Heart left ventricle (tissue), 16 donors: ENCODE measurements around the gene TRAF3. TPM values are rescaled to one million over a fixed set of nuclear protein-coding genes. Genes with fewer than 3 reads are reported as not detected.
"Not testable (repeated sequence)": the region's sequence is repeated elsewhere in the genome, so short reads cannot be mapped to it uniquely, and the experiment has no call there.

Experiments used
- ATAC-seq, 4 donors: fragments of 200-7000 bp; cut with Tn5 transposase; one replicate each; pipeline ENCODE4 v1.9.1; 2020 to 2022; ENCODE audit warnings: moderate library complexity in 4 of 4, mild to moderate bottlenecking in 3 of 4, moderate number of reproducible peaks in 1 of 4
- DNase-seq, 5 donors: peaks; one replicate each; pipeline ENCODE4 v3.0.0-alpha.2; 2020
- H3K27ac ChIP-seq, 12 donors: fragments of 200-600 bp; sonication (generic) in 4 of 12; one replicate each; pipeline versions ENCODE4 v1.5.0 to v1.8.0; 2016 to 2022; ENCODE audit warnings: mild to moderate bottlenecking in 2 of 12
- H3K27me3 ChIP-seq, 9 donors: fragments of 200-600 bp; sonication (generic) in 2 of 9; one replicate each; pipeline versions ENCODE4 v1.5.1 to v1.8.0; 2016 to 2022; ENCODE audit warnings: mild to moderate bottlenecking in 3 of 9
- H3K36me3 ChIP-seq, 9 donors: fragments of 200-600 bp; sonication (generic) in 2 of 9; one replicate each; pipeline versions ENCODE4 v1.5.0 to v1.8.0; 2018 to 2022; ENCODE audit warnings: mild to moderate bottlenecking in 2 of 9
- H3K4me1 ChIP-seq, 12 donors: fragments of 200-600 bp; sonication (generic) in 4 of 12; one replicate each; pipeline versions ENCODE4 v1.5.0 to v1.8.0; 2016 to 2022; ENCODE audit warnings: mild to moderate bottlenecking in 3 of 12
- H3K4me3 ChIP-seq, 12 donors: fragments of 200-600 bp; sonication (generic) in 4 of 12; one replicate each; pipeline versions ENCODE4 v1.5.0 to v1.8.0; 2017 to 2022; ENCODE audit warnings: mild to moderate bottlenecking in 9 of 12, moderate library complexity in 4 of 12
- H3K9me3 ChIP-seq, 12 donors: fragments of 200-600 bp; sonication (generic) in 4 of 12; one replicate each; pipeline versions ENCODE4 v1.5.0 to v1.8.0; 2016 to 2022; ENCODE audit warnings: mild to moderate bottlenecking in 1 of 12
- CTCF ChIP-seq, 12 donors: fragments of 200-600 bp; sonication (generic) in 4 of 12; IDR thresholded peaks; one replicate each; pipeline versions ENCODE4 v1.5.0 to v1.8.0; 2018 to 2022; ENCODE audit warnings: antibody characterized with exemption in 12 of 12, mild to moderate bottlenecking in 5 of 12
- POLR2A ChIP-seq, 2 donors: fragments of 450-650 bp; IDR thresholded peaks; one replicate each; pipeline ENCODE4 v1.6.1; 2017; ENCODE audit warnings: antibody characterized with exemption in 2 of 2, mild to moderate bottlenecking in 2 of 2, moderate library complexity in 2 of 2
- WGBS, 4 donors: extraction: QIAGEN DNeasy Blood & Tissue Kit in 2 of 4; methylation state at CpG; one replicate each; pipeline versions ENCODE4 v1.1.5 to v1.1.7; 2013 to 2018; 5-methylcytosine and 5-hydroxymethylcytosine counted together
- intact Hi-C, 10 donors: fragments of 100-400 bp; cut with DNase I; formaldehyde crosslinking; loops; one replicate each; pipeline versions ENCODE4 v1.11.1 to v1.14.2; 2022
- polyA plus RNA-seq, 2 donors: library from polyadenylated mRNA; stranded (reverse); fragments of 200-250 nt; gene quantifications; one replicate each; pipeline ENCODE4 v1.2.3, GENCODE V29; 2013
- total RNA-seq, 9 donors: library from RNA; depleted of rRNA in 2 of 9; stranded (reverse); fragments of >200 nt in 2 of 9; fragmentation: NEBNext Ultra II Directional in 3 of 9; extraction: Animal tissue kit (Norgen Biotek cat#: 25700) in 3 of 9; gene quantifications; one replicate each; pipeline versions ENCODE4 v1.1.0 to v1.2.4, GENCODE V29; 2016 to 2023
- donor health status: ischemic (EF 13 %, LVEDD 7.1; RV severe dilation, severe dysfunction).
- donor health status: healthy with polysubstance abuse.
- donor health status: DM: no; HTN: yes; CAD: no.
- donor health status: DM: no; HTN: no; CAD: no.
- donor health status: ischemic (EF 25% LVEDD 6.9; RV normal size, moderate dysfunction).
- donor health status: ischemic (EF 25% LVEDD 5.7; RV mildly dilated, moderate dysfunction).
- donor health status: healthy.
- donor health status: DM: yes; HTN: yes; CAD: no.
- donor health status: ischemic (EF 35%, LVEDD 5.7; RV mildly dilated, moderate dysfunction).
- donor health status: nonischemic (EF 11% LVEDD 7.7; RV severe dilation, severe dysfunction).
- donor health status: DM: yes; HTN: yes; CAD: no.
- donor health status: PGD.
- donor health status: ischemic (EF 29% LVEDD 5.4; RV normal size, mild dysfunction).
- donor health status: nonischemic (EF 23%, LVEDD 6.1; RV moderate dilation, normal function).

The TRAF3 gene
- total and polyA plus RNA-seq, 11 donors, result 1.6 to 20.6 (median 10.6) TPM

GRCh38 chr14:102875652-102876051 lies 98.4 kb downstream of the TRAF3 start:
- no peak for ATAC-seq
- no peaks in the 10 kb centered on the region for H3K9me3 ChIP-seq
- intact Hi-C loops, result no loop called here
- no peak overlapping the region for H3K27ac ChIP-seq
- no peak overlapping the region for H3K4me3 ChIP-seq
- WGBS, 4 donors, result 80 to 88% (median 85%) methylated on average over 2 of the region's 2 CpGs
- no peak for DNase-seq
- TF ChIP-seq CTCF (IDR thresholded peaks at IDR 0.05), result no peak
- TF ChIP-seq POLR2A (IDR thresholded peaks at IDR 0.05), result no peak
- peaks cover 0 to 12% (median 5%) of the 10 kb centered on the region in 12 donors for H3K4me1 ChIP-seq
- H3K36me3 ChIP-seq, result peaks cover 0 to 78% (median 42%) of the 10 kb centered on the region in 9 donors
- no peaks in the 10 kb centered on the region for H3K27me3 ChIP-seq

GRCh38 chr14:102877511-102877910 lies 100.3 kb downstream of the TRAF3 start:
- peaks cover 0 to 77% (median 32%) of the 10 kb centered on the region in 9 donors for H3K36me3 ChIP-seq
- ATAC-seq, result not testable (repeated sequence)
- WGBS, 4 donors, result 96 to 98% (median 97%) methylated on average over 10 of the region's 10 CpGs

GRCh38 chr14:102878174-102878969 lies 101.1 kb downstream of the TRAF3 start:
- H3K27ac ChIP-seq, result no peak overlapping the region
- H3K4me3 ChIP-seq, result no peak overlapping the region
- TF ChIP-seq POLR2A (IDR thresholded peaks at IDR 0.05) (no peak), CTCF (IDR thresholded peaks at IDR 0.05) (no peak)
- peaks cover 0 to 76% (median 29%) of the 10 kb centered on the region in 9 donors for H3K36me3 ChIP-seq
- intact Hi-C loops, result no loop called here
- WGBS, 4 donors, result 90 to 95% (median 91%) methylated on average over 6 of the region's 6 CpGs
- ATAC-seq (no peak), DNase-seq (no peak)
- no peaks in the 10 kb centered on the region for H3K27me3 ChIP-seq
- no peaks in the 10 kb centered on the region for H3K4me1 ChIP-seq
- no peaks in the 10 kb centered on the region for H3K9me3 ChIP-seq

More at GRCh38 chr14:102877511-102877910, 100.3 kb downstream of the TRAF3 start:
- H3K4me1 ChIP-seq, intact Hi-C loops, H3K27ac ChIP-seq, H3K9me3 ChIP-seq, H3K27me3 ChIP-seq, H3K4me3 ChIP-seq, DNase-seq: not testable (repeated sequence)

- ATAC-seq, result no peak
- no peaks in the 10 kb centered on the region for H3K9me3 ChIP-seq
Measured at GRCh38 chr14:102878970-102879460, 101.8 kb downstream of the TRAF3 start.

More at GRCh38 chr14:102878970-102879460, 101.8 kb downstream of the TRAF3 start:
- Histone ChIP-seq H3K36me3 (peaks cover 0 to 76% (median 26%) of the 10 kb centered on the region in 9 donors), H3K27ac (no peak overlapping the region), H3K4me1 (no peaks in the 10 kb centered on the region), H3K4me3 (no peak overlapping the region), H3K27me3 (no peaks in the 10 kb centered on the region)
- DNase-seq, result no peak
- WGBS, 4 donors, result 91 to 96% (median 94%) methylated on average over 6 of the region's 6 CpGs
- intact Hi-C loops, result no loop called here
- TF ChIP-seq CTCF (IDR thresholded peaks at IDR 0.05) (no peak), POLR2A (IDR thresholded peaks at IDR 0.05) (no peak)
